Parathyroid adenoma (tissue), 2 donors: ENCODE measurements around the gene DLG2.
A peak's percentile ranks its signal among the peaks of the same experiment; 100 is the strongest.

Source experiments
- H2AFZ ChIP-seq: fragments of 300-600 bp; sonication (generic); one replicate; pipeline ENCODE4 v1.7.0; 2017; ENCODE audit warnings: antibody characterized with exemption, mild to moderate bottlenecking
- H3K27ac ChIP-seq: fragments of 300-600 bp; sonication (generic); one replicate; pipeline ENCODE4 v1.7.0; 2017
- H3K27me3 ChIP-seq: fragments of 300-600 bp; sonication (generic); one replicate; pipeline ENCODE4 v1.7.0; 2017; ENCODE audit warnings: low read length; ENCODE audit not compliant: control insufficient read depth, insufficient read depth
- H3K36me3 ChIP-seq: fragments of 300-600 bp; sonication (generic); one replicate; pipeline ENCODE4 v1.7.0; 2017; ENCODE audit warnings: low read length; ENCODE audit not compliant: control insufficient read depth, insufficient read depth
- H3K4me1 ChIP-seq: fragments of 300-600 bp; sonication (generic); one replicate; pipeline ENCODE4 v1.7.0; 2017; ENCODE audit warnings: control low read depth
- H3K4me2 ChIP-seq: fragments of 300-600 bp; sonication (generic); one replicate; pipeline ENCODE4 v1.7.0; 2017; ENCODE audit warnings: low read length
- H3K4me3 ChIP-seq: fragments of 300-600 bp; sonication (generic); one replicate; pipeline ENCODE4 v1.7.0; 2017; ENCODE audit warnings: low read depth, low read length
- H3K79me2 ChIP-seq: fragments of 300-600 bp; sonication (generic); one replicate; pipeline ENCODE4 v1.7.0; 2017; ENCODE audit warnings: control low read depth
- H3K9ac ChIP-seq: fragments of 300-600 bp; sonication (generic); one replicate; pipeline ENCODE4 v1.7.0; 2017; ENCODE audit warnings: mild to moderate bottlenecking
- H3K9me3 ChIP-seq: fragments of 300-600 bp; sonication (generic); one replicate; pipeline ENCODE4 v1.7.0; 2017; ENCODE audit warnings: low read length; ENCODE audit not compliant: control insufficient read depth
- TF ChIP-seq, protein P1 (sequence below): fragments of 300-600 bp; sonication (generic); IDR thresholded peaks from one replicate; pipeline ENCODE4 v1.7.0; 2017; ENCODE audit warnings: antibody characterized with exemption, mild to moderate bottlenecking
- donor health status: primary hyperparathyroidism.

Gene DLG2

DNA sequence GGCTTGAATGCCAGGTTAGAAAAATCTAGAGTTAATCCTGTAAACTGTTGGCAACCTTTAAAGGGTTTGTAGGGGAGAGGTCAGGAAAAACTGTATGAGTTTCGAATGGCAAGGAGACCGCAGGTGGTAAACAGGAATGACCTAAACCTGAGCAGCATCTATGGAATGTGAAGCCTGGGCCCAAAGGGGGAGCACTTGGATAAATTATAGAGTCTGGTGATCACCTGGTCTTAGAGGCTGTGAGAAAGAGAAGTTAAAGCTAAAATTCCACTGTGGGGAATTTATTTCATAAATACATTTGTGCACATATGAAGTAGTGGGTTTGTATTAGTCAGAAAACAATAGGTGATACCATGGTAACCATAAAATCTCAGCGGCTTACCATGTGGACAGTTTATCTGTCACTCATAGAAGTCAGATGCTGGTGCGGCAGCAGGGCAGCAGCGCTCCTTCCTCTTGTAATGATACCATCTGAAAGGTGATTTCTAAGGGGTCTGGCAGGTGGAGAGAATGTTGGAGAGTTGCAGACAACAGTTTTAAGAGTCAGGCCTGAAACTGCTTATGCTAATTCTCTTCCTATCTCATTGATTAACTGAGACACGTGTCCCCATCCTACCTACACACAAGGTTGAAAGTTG lies 1236.6 kb downstream of the DLG2 start:
- no peak overlapping the region for H3K4me2 ChIP-seq
- no peak overlapping the region for H3K27ac ChIP-seq
- H3K4me3 ChIP-seq, result no peak overlapping the region
- no peak overlapping the region for H3K9ac ChIP-seq
- TF ChIP-seq, protein P1, sequence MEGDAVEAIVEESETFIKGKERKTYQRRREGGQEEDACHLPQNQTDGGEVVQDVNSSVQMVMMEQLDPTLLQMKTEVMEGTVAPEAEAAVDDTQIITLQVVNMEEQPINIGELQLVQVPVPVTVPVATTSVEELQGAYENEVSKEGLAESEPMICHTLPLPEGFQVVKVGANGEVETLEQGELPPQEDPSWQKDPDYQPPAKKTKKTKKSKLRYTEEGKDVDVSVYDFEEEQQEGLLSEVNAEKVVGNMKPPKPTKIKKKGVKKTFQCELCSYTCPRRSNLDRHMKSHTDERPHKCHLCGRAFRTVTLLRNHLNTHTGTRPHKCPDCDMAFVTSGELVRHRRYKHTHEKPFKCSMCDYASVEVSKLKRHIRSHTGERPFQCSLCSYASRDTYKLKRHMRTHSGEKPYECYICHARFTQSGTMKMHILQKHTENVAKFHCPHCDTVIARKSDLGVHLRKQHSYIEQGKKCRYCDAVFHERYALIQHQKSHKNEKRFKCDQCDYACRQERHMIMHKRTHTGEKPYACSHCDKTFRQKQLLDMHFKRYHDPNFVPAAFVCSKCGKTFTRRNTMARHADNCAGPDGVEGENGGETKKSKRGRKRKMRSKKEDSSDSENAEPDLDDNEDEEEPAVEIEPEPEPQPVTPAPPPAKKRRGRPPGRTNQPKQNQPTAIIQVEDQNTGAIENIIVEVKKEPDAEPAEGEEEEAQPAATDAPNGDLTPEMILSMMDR, result no peak
- H3K4me1 ChIP-seq, result no peaks in the 10 kb centered on the region
- no peak overlapping the region for H2AFZ ChIP-seq
- no peaks in the 10 kb centered on the region for H3K36me3 ChIP-seq
- H3K79me2 ChIP-seq, result no peaks in the 10 kb centered on the region
- H3K9me3 ChIP-seq, result no peaks in the 10 kb centered on the region
- no peaks in the 10 kb centered on the region for H3K27me3 ChIP-seq

DNA sequence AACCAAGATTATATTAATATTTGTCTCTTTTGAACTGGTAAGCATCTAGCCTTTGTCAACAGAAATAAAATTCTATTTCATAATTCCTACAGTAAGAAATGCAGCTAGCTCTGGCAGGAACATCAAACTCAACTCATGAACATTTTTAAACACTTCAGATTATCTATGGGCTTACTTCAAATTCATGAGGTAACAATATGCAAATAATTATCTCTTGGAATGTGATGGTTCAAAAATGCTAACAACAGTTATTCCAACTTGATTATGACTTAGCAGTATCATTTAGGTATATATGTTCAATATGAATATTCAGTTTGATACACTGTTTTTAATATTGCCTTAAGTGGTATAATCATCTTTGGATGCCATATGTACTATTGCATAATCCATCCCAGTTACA lies 1237.4 kb downstream of the DLG2 start:
- Histone ChIP-seq H3K79me2 (no peaks in the 10 kb centered on the region), H3K4me2 (no peak overlapping the region), H3K9me3 (no peaks in the 10 kb centered on the region), H3K36me3 (no peaks in the 10 kb centered on the region), H3K27me3 (no peaks in the 10 kb centered on the region), H2AFZ (no peak overlapping the region), H3K9ac (no peak overlapping the region), H3K4me1 (peaks cover 2% of the 10 kb centered on the region), H3K27ac (no peak overlapping the region), H3K4me3 (no peak overlapping the region)
- TF ChIP-seq, protein P1, result no peak

DNA sequence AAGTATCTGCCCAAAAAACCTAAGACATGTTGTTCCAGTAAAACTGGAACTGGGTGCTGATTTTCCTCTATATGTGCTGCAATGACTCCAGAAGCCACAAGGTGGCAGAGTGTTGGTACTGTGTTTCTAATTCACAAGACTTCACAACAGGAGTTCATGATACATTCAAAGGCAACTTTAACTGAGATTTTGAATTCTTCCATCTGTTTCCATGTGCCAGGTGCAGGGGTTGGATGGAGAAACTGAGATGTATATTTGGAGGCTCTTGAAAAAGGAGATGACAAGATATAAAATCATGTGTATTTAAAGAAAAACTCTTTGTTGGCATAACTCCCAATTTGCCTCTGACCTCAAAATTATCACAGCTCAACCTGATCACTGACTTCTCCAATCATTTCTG lies 1242.4 kb downstream of the DLG2 start:
- H3K9me3 ChIP-seq, result no peaks in the 10 kb centered on the region
- no peaks in the 10 kb centered on the region for H3K79me2 ChIP-seq
- TF ChIP-seq, protein P1, result peak; percentile 68
- H3K27ac ChIP-seq, result no peak overlapping the region
- H3K36me3 ChIP-seq, result no peaks in the 10 kb centered on the region
- peaks cover 5% of the 10 kb centered on the region for H3K4me1 ChIP-seq
- H3K4me3 ChIP-seq, result no peak overlapping the region
- no peaks in the 10 kb centered on the region for H3K27me3 ChIP-seq
- no peak overlapping the region for H2AFZ ChIP-seq
- no peak overlapping the region for H3K9ac ChIP-seq
- no peak overlapping the region for H3K4me2 ChIP-seq

DNA sequence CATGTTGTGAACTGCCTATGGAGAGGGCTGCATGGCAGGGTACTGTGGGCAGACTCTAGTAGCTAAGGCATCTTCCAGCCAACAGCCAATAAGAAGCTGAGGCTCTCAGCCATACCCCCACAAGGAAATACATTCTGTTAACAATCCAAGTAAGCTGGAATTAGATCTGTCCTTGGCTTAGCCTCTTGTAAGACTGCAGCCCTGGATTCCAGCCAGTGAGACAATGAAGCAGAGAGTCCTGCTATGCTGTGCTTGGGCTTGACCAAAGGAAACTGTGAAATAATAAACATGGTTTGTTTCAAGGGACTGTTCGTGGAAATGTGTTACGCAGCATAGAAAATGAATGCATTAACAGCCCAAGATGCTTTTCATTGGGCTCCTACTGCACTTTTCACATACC lies 1243.6 kb downstream of the DLG2 start:
- Histone ChIP-seq H3K4me2 (no peak overlapping the region), H3K4me1 (peaks cover 5% of the 10 kb centered on the region), H3K27me3 (no peaks in the 10 kb centered on the region), H3K4me3 (no peak overlapping the region), H3K27ac (no peak overlapping the region), H2AFZ (no peak overlapping the region), H3K36me3 (no peaks in the 10 kb centered on the region), H3K79me2 (no peaks in the 10 kb centered on the region), H3K9me3 (no peaks in the 10 kb centered on the region), H3K9ac (no peak overlapping the region)
- TF ChIP-seq, protein P1, result no peak

DNA sequence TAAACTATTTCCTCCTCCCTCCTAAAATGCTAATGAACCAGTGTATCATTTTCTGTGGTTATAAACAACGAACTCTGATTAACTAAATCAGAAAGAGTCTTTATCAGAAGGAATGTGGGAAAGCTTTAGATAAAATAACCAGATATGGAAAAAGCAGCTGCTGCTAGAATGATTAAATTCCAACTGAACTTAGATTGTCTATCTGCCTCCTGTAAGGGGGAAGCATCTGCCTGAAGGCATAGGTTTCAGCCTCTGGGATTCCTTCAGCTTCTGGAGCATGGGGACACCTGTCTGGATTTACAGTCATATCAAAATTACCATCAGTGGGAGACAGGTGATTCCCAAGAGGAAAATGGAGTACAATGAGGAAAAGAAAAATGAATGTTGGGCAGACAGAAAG lies 1245.5 kb downstream of the DLG2 start:
- no peaks in the 10 kb centered on the region for H3K27me3 ChIP-seq
- H3K9me3 ChIP-seq, result no peaks in the 10 kb centered on the region
- no peaks in the 10 kb centered on the region for H3K36me3 ChIP-seq
- no peak overlapping the region for H3K4me3 ChIP-seq
- H3K4me1 ChIP-seq, result peaks cover 5% of the 10 kb centered on the region
- H3K79me2 ChIP-seq, result no peaks in the 10 kb centered on the region
- H3K4me2 ChIP-seq, result no peak overlapping the region
- peak overlapping the region; percentile 59 for H2AFZ ChIP-seq
- H3K9ac ChIP-seq, result no peak overlapping the region
- no peak overlapping the region for H3K27ac ChIP-seq
- TF ChIP-seq, protein P1, result no peak
